NCI-H82 treated with DMSO at 0.1 percent for 48 hours (cell line): ENCODE measurements around the gene IL6R.
A peak's percentile ranks its signal among the peaks of the same experiment; 100 is the strongest.
"Not testable (repeated sequence)": the region's sequence is repeated elsewhere in the genome, so short reads cannot be mapped to it uniquely, and the experiment has no call there.

Source experiments
- DNase-seq: peaks from one replicate; lab custom pipeline; 2025; ENCODE audit not compliant: unreplicated experiment; lab: John Stamatoyannopoulos, UW

The IL6R gene

DNA sequence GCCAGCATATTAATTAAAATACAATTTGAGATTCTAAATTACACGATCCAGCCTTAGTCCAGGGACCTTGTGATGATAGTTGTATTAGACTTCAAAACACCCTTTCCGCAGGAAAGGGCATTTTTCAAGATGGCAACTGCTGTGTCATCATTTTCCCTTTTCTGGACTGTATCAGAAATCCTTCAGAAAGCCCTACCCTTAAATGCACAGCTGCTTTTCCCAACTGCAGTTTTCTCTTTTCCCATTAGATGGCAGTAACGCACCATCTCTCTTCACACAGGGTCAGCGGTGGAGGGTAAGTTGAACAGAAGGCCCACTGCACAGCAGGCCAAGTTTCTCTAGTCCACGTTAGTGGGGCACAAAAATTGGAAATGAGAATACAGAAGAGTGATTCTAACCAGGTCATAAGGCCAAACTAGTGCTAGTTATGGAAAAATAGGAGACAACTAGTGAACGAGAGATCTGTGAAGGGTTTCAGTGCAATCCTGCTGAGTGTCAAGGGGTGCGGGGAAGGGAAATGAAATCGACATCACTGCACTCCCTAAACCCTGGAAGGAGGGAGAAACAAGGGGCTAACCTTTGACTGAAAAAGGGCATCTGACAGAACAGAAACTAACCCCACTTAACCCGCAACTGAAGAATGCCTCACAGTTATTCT lies 74.8 kb downstream of the IL6R start:
- peak; percentile 57 for DNase-seq

DNA sequence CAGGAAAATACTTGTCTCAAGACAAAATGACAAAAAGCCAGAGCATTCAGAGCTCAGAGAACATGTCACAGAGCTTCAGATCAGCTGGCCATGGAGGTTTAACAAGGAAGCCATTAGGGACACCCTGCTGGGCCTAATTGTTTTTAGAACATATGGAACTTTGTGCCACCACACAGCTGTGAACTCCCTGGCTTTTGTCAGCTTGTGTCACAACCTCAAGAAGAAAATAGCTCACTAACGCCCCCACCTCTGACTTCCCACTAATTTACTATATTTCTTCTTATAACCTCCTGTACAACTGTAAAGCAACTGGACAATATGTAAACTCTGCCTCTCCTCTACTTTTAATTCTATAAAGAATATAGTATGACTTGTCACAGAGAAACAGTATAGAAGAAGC lies 75.9 kb downstream of the IL6R start:
- DNase-seq, result no peak

DNA sequence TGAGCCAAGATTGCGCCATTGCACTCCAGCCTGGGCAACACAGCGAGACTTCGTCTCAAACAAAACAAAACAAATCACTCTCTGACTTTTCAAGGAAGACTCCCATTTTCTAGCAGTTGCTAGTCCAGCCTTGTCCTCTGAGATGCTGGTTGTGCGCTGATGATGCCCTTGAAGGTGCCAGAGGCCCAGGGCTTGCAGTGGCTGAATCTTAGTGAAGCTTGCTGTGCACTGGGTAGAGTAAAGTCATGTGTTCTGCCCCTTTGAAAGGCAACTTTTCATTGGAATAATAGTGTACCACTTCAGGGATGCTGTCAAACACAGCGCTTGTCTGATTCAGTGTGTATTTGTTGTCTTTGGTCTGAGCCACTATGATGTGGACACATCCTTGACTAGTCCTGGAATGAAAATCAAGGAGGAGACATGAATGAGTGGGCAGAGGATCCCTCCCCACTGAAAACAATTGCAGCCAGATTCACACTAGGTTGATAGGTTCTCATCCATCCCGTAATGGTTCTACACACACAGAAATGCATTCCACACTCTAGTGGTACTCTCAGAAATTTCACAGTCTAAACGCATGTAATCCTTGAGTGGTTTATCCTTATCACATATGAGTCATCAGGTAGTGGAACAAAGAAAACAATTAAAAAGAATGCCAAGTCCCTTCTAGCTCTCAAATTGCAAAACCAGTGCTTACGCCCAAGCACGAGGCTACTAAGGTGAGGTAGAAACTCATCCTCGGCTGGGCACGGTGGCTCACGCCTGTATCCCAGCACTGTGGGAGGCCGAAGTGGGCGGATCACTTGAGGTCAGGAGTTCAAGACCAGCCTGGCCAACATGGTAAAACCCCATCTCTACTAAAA lies 79.0 kb downstream of the IL6R start:
- DNase-seq, result no peak

DNA sequence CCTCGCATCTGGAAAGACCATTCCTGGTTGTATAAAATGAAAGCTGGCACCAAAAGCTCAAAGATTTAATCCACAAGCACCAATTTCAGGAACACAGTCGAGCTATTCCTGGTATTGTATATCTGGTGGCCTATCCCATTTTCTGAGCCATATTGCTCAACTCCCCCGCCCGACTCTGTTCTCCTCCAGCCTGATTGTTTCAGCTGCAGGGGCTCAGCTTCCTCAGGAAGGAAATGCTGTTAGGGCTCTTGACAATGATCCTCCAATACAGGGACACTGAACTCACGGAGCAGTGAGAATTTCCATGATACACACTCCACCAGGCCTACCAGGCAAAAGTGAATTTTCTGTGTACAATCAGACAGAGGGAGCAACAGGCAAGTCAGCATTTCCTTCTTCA lies 80.0 kb downstream of the IL6R start:
- DNase-seq, result no peak

DNA sequence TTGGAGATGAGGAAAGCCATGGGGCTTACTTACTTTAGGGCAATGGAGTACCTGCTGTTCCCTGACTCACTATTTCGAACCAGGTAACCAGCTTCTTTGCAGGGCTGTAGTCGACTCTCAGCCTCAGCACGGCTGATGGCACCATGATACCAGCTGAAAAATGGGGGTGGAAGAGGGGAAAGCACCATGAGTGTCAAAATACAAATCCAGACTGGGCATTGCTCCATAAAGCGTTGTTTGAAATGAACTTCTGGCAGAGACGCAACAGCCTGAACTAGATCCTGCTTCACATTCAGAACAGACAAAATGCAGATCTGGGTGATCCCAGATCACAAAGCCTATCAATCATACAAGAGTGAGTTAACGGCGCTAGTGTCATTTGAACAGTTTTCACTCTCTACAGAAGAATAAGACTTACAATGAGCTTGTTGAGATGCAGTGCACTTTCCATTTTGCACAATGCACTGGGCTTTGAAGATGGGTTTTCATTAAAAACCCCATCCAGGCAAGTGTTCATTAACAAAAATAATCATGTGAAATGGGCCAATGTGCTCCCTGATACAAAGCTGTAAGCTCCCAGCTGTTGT lies 80.9 kb downstream of the IL6R start:
- DNase-seq, result no peak

DNA sequence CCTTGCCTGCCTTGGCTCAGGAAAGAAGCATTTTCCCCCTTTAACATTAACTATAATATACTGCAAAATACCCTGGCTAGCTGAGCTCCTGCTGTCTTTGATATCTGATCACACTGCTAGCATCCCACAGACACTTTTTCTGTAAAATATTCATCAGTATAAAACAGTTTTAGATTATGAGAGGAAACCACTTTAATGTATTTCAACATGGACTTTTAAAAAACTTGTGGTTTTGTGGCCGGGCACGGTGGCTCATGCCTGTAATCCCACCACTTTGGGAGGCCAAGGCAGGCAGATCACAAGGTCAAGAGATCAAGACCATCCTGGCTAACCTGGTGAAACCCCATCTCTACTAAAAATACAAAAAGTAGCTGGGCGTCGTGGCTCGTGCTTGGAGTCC lies 81.6 kb downstream of the IL6R start:
- DNase-seq, result not testable (repeated sequence)

DNA sequence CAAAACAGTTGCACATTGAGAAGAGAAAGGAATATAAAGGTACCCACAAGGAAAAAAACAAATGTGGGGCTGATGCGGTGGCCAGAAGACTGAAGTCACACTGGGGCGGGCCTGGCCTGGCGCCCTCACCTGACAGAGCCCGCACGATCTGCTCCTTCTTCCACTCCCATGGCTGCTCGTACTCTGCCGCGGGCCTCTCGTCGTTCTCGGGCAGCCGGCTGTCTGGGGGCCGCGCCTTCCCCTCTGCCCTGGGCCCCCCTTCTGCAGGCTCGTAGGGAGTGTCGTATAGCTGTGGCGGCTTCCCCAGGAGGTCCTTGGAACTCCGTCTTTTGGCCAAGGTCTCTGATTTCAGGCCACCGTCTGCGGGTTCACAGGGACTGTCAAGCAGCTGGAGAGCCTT lies 83.8 kb downstream of the IL6R start:
- no peak for DNase-seq

DNA sequence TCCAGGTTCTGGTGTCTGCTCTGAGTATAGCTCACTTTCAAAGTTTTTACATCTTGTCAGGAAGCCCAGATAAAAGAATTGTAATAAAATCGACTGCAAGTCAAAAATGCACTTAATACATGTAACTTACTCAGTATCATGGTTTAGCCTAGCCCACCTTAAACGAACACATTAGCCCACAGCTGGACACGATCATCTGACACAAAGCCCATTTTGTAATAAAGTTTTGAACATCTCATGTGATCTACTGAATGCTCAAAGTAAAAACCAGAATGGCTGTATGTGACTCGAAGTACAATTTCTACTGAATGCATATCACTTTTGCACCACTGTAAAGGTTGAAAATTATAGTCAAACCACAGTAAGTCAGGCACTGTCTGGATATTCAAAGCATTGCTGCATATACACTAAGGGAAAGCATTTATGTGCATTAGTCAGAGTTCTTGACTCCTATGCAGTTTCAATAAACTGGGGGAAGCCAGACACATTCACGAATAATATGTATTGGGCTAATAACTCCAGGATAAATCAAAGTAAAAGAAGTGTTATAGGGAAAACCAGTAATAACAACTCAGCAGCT lies 84.6 kb downstream of the IL6R start:
- DNase-seq, result no peak

DNA sequence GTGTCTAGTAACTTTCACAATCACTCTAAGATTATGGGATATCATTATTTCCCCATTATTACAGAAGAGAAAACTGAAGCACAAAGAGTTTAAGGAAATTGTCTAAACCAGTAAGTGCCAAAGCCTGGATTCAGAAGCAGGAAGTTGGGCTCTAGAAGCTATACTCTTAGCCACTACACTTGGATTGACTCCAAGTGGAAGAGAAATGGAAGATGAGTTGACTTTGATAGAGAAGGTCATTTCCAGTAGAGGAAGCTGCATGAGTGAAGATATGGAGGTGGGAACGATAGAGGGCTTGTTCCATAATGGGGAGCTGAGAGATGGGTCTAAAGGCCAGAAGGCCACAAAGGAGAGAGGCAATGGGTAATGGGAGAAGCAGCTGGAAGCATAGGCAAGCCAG lies 85.2 kb downstream of the IL6R start:
- no peak for DNase-seq

DNA sequence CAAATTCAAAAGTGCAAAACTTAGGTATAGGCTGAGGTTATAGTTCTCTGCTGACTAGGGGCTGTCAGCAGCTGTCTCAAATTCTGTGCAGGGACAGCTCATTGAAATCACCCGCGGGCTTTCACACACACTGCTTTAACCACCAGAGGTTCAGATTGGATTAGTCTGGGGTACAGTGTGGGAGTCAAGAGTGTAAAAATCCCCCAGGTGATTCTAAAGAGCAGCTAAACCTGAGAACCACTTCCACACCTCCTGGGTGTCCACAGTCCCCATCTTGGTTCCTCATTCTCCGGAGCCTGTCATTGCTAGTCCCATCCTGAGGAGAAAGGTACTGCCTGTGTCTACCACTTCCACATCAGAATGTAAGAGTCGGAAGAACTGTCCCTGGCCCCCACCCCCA lies 87.0 kb downstream of the IL6R start:
- no peak for DNase-seq

DNA sequence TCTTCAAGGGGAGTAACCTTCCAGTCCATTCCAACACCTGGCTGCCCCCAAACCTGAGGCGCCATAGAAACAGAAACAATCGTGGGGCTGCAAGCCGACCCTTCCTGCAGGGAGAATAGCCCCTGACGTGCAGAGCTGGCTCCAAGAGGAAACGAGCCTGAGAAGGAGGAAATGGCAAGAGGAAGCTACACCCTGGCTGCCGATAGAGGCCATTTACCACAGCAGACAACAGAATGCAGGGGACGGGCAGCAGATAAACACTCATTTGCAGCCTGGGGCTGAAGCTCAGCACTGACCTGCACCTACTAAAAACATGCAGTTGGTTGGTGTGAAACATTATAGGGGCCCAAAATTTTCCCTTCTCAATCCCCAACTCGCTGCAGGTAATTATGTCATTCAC lies 88.1 kb downstream of the IL6R start:
- DNase-seq, result no peak

DNA sequence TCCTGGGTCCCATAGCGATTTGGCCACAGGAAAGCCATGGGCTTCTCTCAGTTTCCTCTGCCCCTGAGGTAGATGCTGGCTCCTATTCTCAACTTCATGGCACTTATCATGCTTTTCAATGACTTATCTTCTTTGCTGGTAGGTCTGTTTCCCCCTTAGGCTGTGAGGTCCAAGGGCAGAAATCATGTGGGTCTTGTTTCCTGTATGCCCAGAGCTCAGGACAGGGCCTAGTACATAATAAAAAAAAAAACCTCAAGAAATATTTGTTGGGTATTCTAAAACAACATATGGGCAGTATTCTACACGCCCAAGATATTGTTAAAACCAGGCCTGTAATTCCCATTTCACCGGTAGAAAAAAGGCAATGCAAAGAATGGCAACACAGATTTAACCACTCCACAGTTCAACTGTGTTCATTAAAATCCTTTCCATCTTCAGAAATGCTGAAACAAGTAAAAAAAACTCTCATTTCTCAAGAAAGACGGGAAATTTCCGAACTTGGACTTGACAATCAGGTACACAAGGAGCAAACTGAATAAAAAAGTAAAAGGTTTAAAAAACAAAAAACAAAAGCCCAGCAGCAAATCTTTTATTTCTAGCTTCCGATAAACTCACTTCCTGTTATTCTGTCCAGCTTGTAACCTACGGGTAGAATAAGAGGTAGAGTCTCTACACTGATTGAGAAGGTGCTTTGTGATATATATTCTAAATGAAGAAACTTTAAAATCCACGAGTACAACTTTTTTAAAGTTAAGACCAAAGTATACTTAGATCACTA lies 90.5 kb downstream of the IL6R start:
- no peak for DNase-seq

DNA sequence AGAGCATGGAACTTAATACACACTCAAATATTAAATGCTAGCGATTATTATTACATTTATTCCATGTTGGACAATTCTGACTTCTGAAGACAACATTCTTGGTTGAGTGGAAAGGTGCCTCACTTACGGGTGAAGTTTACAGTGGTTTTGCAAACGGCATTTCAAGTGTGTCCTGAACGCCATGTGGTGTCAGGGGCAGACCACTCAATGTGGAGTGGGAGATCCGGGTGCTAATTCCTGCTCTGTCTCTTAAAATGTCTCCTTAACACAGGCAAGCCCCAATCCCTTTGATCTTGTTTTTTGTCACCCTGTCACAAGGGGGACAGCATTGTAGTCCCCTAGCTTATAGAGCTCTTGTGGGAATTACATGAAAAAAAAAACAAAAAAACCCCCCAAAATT lies 91.2 kb downstream of the IL6R start:
- no peak for DNase-seq

DNA sequence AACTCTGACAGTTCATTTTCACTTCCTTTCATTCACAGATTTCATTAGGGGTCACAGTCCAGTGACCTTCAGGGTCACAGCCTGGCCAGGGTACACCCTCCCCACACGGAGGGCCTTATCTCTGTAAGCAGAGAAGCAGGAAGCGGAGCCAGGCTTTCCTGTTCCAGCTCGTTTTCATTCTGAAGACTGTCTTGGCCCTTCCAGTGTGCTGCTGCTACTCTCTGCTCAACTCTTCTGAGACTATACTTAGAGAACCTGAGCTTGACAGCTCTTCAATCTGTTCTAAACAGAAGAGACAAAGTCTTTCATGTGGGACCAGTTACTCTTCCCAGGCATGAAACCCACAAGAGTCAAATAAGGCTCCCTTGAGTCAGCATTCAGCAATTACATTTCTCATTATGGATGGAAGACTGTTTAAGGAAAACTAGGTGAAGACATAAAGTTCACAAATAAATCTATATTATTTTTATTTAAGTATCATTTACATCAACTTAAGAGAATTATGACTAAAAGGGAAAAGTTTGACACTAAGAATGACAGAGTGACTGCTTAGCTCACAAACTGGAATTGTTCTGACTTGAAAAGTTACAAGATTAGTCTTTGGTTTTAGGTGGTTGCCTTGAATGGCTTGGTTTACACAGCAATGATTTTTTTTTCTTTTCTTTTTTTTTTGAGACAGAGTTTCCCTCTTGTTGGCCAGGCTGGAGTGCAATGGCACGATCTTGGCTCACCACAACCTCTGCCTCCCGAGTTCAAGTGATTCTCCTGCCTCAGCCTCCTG lies 92.1 kb downstream of the IL6R start:
- no peak for DNase-seq

DNA sequence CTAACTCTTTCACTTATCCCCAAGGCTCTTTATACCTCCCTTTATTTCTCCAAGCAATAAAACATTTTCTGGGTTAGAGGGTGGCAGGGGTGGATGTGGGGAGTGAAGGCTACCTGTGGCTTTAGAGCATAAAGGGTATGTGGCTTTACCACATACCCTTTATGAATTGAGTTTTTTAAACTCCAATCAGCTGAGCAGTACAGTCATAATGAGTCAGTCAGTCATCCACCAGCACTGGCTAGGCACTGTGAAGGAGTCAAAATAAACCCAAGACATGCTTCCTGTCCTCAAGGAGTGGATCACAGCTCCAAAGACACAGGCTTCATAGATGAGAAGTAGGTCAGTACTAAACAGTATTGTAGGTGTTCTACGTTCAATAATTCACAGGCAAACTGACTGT lies 94.3 kb downstream of the IL6R start:
- no peak for DNase-seq

DNA sequence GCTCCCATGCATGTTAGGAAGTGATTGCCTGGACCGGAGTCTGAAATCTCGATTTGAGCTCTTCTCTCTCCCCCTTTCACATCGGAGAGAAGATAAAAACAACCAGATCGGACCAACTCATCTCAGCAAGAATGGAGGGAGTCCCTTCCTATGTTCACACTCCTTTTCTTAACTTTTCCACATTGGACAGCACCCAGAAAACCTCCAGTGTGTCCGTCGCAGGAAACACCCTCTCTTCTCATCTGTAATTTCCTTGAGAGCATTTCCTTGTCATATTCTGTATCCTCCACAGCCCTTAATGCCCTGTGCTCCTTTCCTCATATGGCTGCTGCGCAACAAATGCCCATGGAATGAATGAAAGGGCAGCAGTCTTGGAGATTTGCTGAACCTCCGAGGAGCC lies 95.4 kb downstream of the IL6R start:
- DNase-seq, result no peak

DNA sequence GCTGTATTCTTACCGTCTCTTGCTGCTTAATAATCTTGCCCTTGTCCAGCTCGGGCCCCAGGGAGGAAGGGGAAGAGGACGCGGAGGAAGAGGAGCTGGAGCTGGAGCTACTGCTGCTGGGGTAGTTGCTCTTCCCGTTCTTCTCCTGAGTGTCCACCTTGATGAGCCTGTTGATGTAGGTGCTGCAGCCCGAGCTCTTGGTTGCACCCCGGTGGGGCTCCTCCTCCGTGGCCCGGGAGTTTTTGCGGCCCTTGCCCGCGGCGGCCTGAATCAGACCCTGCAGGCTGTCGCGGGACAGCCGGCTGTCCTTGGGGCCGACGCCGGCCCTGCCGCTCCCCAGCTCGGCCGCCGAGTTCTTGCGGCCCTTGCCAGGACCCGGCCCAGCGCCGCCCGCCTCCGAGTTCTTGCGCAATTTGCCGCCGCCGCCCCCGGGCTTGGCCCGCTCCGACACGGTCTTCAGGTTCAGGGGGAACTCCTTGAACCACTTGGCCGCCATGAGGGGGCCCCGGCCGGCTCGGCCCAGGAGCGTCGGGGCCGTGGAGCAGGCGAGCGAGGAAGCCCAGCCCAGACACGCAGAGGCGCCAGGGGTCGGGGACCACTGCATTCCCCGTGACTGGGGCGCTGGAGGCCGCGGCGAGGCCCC lies 96.4 kb downstream of the IL6R start:
- no peak for DNase-seq

DNA sequence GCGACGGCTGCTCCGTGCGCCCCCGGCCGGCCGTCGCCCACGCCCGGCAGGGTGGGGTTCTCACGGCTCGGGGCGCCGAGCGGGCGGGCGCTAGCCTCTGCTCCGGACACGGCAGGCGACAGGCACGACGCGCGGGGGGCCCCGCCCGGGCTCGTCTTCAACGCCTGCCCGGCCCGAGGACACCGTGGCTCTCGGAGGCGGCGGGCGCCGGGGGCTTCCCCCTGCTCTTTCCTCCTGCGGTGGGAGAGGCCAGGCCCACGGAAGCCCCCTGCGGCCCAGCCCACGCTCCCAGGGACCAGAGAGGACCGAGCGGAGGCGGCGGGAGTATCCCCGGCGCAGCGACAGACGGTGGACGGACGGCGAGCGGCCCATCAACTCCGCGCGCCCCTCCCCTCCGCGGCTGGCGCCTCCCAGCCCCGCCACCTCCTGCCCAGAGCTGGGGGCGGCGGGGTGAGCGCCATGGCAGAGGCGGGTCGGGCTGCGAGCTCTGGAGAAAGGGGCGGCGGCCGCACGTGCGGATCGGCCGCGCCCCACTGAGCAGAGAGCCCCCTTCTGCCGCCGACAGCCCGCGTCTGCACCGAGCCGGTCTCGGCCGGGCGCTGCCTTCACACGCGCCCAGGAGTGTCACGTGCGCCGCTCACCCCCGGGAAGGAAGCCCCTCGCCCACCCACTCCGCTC lies 97.1 kb downstream of the IL6R start, which contains the start of the genes SHE and TDRD10:
SHE (minus strand) TSS at position 347 of the 678 bp plus-strand sequence. CDS start 386 bp downstream, outside the sequence.
TDRD10 (plus strand) TSS at position 154 of the 678 bp plus-strand sequence. CDS start 4,685 bp downstream, outside the sequence.
- DNase-seq, result no peak

DNA sequence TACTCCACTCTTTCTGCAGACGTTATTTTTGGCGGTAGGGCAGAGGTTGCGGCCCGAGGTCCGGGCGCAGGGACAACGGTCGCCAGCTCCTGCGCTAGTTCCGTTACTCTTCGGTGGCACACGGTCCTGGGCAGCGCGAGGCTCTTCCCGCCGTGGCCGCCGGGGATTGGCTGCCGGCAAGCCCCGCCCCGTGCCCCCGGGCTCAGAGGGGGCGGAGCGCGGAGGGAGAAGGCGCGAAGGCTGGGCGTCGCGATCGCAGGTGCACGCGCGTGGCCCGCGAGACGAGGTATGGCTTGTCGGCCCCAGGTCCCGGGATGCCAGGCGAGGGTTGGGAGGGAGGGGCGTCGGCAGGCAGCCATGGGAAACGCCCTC lies 97.6 kb downstream of the IL6R start:
- DNase-seq, result no peak
